Esophagus (tissue), 2 donors: ENCODE measurements around the gene RIN3. TPM values are rescaled to one million over a fixed set of nuclear protein-coding genes. Genes with fewer than 3 reads are reported as not detected.

ENCODE experiments used
- H3K27ac ChIP-seq, 2 donors: one replicate each; pipeline ENCODE4 v1.5.1; 2013; ENCODE audit warnings: low read depth in 2 of 2, mild to moderate bottlenecking in 2 of 2, inconsistent platforms in 1 of 2, low read length in 1 of 2, moderate library complexity in 1 of 2
- H3K27me3 ChIP-seq, 2 donors: one replicate each; pipeline ENCODE4 v1.6.1; 2013; ENCODE audit warnings: low read length in 2 of 2, control low read depth in 1 of 2, mild to moderate bottlenecking in 1 of 2; ENCODE audit not compliant: insufficient read depth in 2 of 2, control insufficient read depth in 1 of 2
- H3K36me3 ChIP-seq, 2 donors: one replicate each; pipeline ENCODE4 v1.6.1; 2013; ENCODE audit warnings: low read length in 1 of 2; ENCODE audit not compliant: control insufficient read depth in 2 of 2, insufficient read depth in 2 of 2
- H3K4me1 ChIP-seq, 2 donors: one replicate each; pipeline ENCODE4 v1.6.1; 2013; ENCODE audit warnings: low read length in 1 of 2; ENCODE audit not compliant: control insufficient read depth in 2 of 2, insufficient read depth in 2 of 2
- H3K4me3 ChIP-seq, 2 donors: one replicate each; pipeline ENCODE4 v1.5.1; 2013; ENCODE audit warnings: low read length in 2 of 2, mild to moderate bottlenecking in 2 of 2, low read depth in 1 of 2, moderate library complexity in 1 of 2
- H3K9me3 ChIP-seq, 2 donors: one replicate each; pipeline ENCODE4 v1.6.1; 2013; ENCODE audit warnings: mild to moderate bottlenecking in 2 of 2, low read depth in 1 of 2, low read length in 1 of 2, moderate library complexity in 1 of 2; ENCODE audit not compliant: control insufficient read depth in 2 of 2, insufficient read depth in 1 of 2
- WGBS, 2 donors: extraction: QIAGEN DNeasy Blood & Tissue Kit; methylation state at CpG; one replicate each; pipeline ENCODE4 v1.1.7; 2013; 5-methylcytosine and 5-hydroxymethylcytosine counted together
- polyA plus RNA-seq, 2 donors: library from polyadenylated mRNA; stranded (reverse); fragments of 200-250 nt; gene quantifications; one replicate each; pipeline ENCODE4 v1.2.3, GENCODE V29; 2013
- donor health status: healthy with polysubstance abuse.
- donor health status: Bipolar disorder and iron deficiency.

RIN3 gene
- polyA plus RNA-seq, 2 donors, result 4.8 to 7.3 TPM

- Histone ChIP-seq H3K4me3 (no peak overlapping the region), H3K4me1 (peaks cover 0 to 4% of the 10 kb centered on the region in 2 donors), H3K36me3 (peaks cover 3 to 13% of the 10 kb centered on the region in 2 donors), H3K9me3 (no peaks in the 10 kb centered on the region), H3K27ac (no peak overlapping the region), H3K27me3 (no peaks in the 10 kb centered on the region)
- WGBS, 2 donors, result 94 to 95% methylated on average over 10 of the region's 10 CpGs
These were observed 202.6 kb downstream of the RIN3 start for GRCh38 chr14:92716131-92716530.

- 67 to 71% methylated on average over 11 of the region's 11 CpGs for WGBS, 2 donors
- no peak overlapping the region for H3K4me3 ChIP-seq
- H3K4me1 ChIP-seq, result peaks cover 0 to 4% of the 10 kb centered on the region in 2 donors
- no peaks in the 10 kb centered on the region for H3K9me3 ChIP-seq
- no peak overlapping the region for H3K27ac ChIP-seq
- peaks cover 0 to 5% of the 10 kb centered on the region in 2 donors for H3K36me3 ChIP-seq
- H3K27me3 ChIP-seq, result no peaks in the 10 kb centered on the region
These were observed 204.0 kb downstream of the RIN3 start for GRCh38 chr14:92717571-92718042.

GRCh38 chr14:92718664-92719063, 205.1 kb downstream of the RIN3 start:
- no peak overlapping the region for H3K27ac ChIP-seq
- 86 to 93% methylated on average over 8 of the region's 8 CpGs for WGBS, 2 donors

GRCh38 chr14:92719421-92719820, 205.8 kb downstream of the RIN3 start:
- Histone ChIP-seq H3K4me3 (no peak overlapping the region), H3K27me3 (no peaks in the 10 kb centered on the region), H3K4me1 (peaks cover 0 to 4% of the 10 kb centered on the region in 2 donors), H3K36me3 (peaks cover 0 to 3% of the 10 kb centered on the region in 2 donors), H3K27ac (peak overlapping the region in 1 of 2 donors; percentile 3), H3K9me3 (no peaks in the 10 kb centered on the region)
- 66 to 77% methylated on average over 2 of the region's 2 CpGs for WGBS, 2 donors

More at GRCh38 chr14:92718664-92719063, 205.1 kb downstream of the RIN3 start:
- Histone ChIP-seq H3K4me3 (no peak overlapping the region), H3K9me3 (no peaks in the 10 kb centered on the region), H3K27me3 (no peaks in the 10 kb centered on the region), H3K4me1 (peaks cover 0 to 4% of the 10 kb centered on the region in 2 donors), H3K36me3 (peaks cover 0 to 3% of the 10 kb centered on the region in 2 donors)

GRCh38 chr14:92719890-92720323, 206.3 kb downstream of the RIN3 start:
- H3K9me3 ChIP-seq, result no peaks in the 10 kb centered on the region
- H3K4me1 ChIP-seq, result peaks cover 0 to 4% of the 10 kb centered on the region in 2 donors
- H3K27ac ChIP-seq, result peak overlapping the region; percentile 34 to 45
- WGBS, 2 donors, result 52 to 56% methylated on average over 5 of the region's 5 CpGs
- no peak overlapping the region for H3K4me3 ChIP-seq
- H3K27me3 ChIP-seq, result no peaks in the 10 kb centered on the region
- peaks cover 0 to 3% of the 10 kb centered on the region in 2 donors for H3K36me3 ChIP-seq

GRCh38 chr14:92724516-92725340, 211.1 kb downstream of the RIN3 start:
- H3K4me3 ChIP-seq, result no peak overlapping the region
- H3K27ac ChIP-seq, result peak overlapping the region in 1 of 2 donors; percentile 24
- H3K9me3 ChIP-seq, result no peaks in the 10 kb centered on the region
- H3K36me3 ChIP-seq, result peaks cover 0 to 2% of the 10 kb centered on the region in 2 donors
- H3K27me3 ChIP-seq, result no peaks in the 10 kb centered on the region
- WGBS, 2 donors, result 83 to 91% methylated on average over 14 of the region's 14 CpGs
- H3K4me1 ChIP-seq, result peaks cover 4 to 9% of the 10 kb centered on the region in 2 donors

GRCh38 chr14:92726135-92726932, 212.8 kb downstream of the RIN3 start:
- peak overlapping the region; percentile 36 to 85 for H3K27ac ChIP-seq
- no peaks in the 10 kb centered on the region for H3K27me3 ChIP-seq
- no peak overlapping the region for H3K4me3 ChIP-seq
- 70 to 72% methylated on average over 12 of the region's 12 CpGs for WGBS, 2 donors
- peaks cover 4% of the 10 kb centered on the region in 2 donors for H3K4me1 ChIP-seq
- H3K9me3 ChIP-seq, result no peaks in the 10 kb centered on the region
- H3K36me3 ChIP-seq, result peaks cover 0 to 2% of the 10 kb centered on the region in 2 donors

GRCh38 chr14:92726933-92727262, 213.3 kb downstream of the RIN3 start:
- Histone ChIP-seq H3K4me3 (no peak overlapping the region), H3K9me3 (no peaks in the 10 kb centered on the region), H3K27ac (peak overlapping the region; percentile 36 to 85), H3K4me1 (peaks cover 4% of the 10 kb centered on the region in 2 donors), H3K36me3 (peaks cover 0 to 4% of the 10 kb centered on the region in 2 donors), H3K27me3 (no peaks in the 10 kb centered on the region)
- 94% methylated on average over 8 of the region's 8 CpGs for WGBS, 2 donors

- peak overlapping the region in 1 of 2 donors; percentile 80 for H3K27ac ChIP-seq
- H3K36me3 ChIP-seq, result peaks cover 0 to 9% of the 10 kb centered on the region in 2 donors
- H3K4me3 ChIP-seq, result no peak overlapping the region
- H3K27me3 ChIP-seq, result no peaks in the 10 kb centered on the region
- WGBS, 2 donors, result 51% methylated on average over 8 of the region's 8 CpGs
- no peaks in the 10 kb centered on the region for H3K9me3 ChIP-seq
- peaks cover 4% of the 10 kb centered on the region in 2 donors for H3K4me1 ChIP-seq
These were observed 215.3 kb downstream of the RIN3 start for GRCh38 chr14:92728759-92729364.
